ENCODE data around the gene HMCN1.

Gene HMCN1

DNA sequence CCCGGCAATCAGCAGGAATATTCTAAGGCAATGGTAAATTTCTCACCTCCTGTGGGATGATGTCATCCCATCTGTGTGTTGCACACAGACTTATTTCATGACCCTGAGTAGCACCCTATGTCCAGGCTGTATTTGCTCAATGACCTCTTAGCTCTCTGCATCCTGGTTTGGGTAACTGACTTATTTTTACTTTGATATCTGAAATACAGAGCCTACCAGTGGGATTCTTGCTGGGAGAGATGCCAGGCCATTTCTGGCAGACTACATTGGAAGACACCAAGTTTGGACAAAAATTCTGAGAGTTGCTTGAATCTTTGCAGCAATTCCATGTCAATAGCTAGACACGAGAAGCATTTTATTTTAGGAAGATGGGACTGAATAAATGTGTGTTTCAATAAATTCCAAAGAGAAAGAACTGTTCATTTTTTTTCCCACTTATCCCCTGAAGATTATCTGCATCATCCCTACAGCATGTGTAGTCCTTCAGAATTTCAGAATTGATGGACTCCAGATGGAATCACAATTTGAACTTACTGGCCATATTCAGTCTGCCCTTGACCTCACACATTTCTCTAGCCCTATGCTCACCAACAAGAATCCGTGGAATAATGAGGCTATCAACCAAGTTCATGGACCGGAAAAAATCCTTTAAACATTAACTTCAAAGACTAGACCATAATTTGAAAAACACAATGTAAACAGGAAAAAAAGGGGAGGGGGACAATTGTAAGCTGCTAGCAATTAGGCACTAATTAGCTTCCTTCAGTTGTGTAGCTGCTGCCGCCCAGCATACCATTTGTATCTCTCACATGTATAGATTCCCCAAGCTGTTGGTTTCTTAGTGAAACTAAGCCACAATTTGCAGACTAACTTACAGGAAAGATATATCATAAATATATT, 226.5 kb downstream of the HMCN1 start:
- DNase-seq (ENCODE audit: low read depth in 2 of 3, low spot score in 2 of 3), result no peak

DNA sequence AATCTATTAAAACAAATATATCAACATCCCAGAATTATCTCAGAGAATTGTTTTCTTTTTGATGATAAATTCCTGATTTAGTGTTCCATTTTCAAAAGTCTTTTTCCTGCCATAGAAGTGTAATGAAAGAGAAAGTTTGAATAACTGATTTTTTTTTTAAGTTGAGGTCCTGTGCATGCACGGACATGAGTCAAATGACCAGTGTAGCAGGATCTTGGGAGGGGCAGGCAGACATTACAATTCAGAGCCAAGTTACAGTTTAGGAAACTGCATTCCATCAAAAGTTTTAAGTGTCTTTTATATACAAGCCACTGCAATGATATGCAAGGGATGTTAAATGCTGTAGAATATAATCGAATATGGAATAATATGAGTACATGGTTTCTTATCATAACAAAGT, 227.5 kb downstream of the HMCN1 start:
- no peak for DNase-seq (ENCODE audit: low read depth in 2 of 3, low spot score in 2 of 3)

DNA sequence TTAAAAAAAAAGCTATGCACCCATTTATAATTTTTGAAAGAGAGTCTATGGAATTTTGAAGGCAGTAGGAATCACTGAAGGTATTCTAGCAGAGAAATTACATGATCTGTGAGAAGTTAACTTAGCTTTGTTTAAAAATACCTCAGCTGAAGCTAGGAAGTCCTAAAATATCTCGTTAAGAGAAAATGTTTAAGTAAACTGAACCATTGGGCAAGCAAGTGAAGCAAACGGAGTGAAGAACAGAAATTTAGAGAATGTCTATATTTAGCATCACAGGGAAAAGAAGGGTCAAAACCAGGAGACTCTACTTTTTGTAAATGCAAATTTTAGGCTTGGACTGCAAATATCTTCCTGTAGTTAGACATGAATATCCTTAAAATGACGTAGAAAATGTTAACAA, 230.8 kb downstream of the HMCN1 start:
- DNase-seq (ENCODE audit: low read depth in 2 of 3, low spot score in 2 of 3), result no peak

DNA sequence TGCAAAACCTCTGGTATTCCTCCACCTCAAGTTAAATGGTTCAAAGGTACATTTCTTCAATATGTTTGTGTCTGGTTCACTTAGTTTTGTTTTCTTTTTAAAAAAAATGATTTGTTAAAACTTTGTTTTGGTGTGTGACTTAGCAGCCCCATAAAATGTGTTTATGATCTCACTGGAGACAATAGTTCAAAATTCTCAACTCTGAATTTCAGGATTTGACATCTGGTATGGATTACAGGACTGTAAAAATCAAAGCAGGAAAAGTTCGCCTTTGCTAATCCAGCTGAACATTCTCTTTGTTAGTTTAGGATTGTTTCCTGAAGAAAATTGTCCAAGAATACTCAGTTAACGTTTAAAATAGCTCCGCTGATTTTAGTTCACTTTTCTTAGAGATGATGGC, 231.7 kb downstream of the HMCN1 start:
- no peak for DNase-seq (ENCODE audit: low read depth in 2 of 3, low spot score in 2 of 3)

DNA sequence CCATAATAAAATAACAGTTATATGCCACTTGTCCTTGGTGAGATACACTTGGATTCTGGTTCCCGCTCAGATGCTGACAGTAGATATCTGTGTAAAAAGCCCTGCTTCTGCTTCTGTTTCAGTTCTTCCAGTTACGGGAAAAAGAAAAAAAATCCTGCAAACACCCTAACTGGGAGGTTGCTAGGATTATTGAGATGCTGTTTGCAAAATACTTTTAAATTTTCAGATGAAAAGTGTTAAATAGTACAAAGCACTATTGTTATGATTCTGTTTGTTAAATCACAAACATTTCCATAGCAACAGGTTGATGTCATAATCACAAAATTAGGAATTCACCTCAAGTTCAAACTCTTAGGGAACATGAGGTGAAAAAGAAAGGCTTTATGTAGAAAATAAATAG, 232.3 kb downstream of the HMCN1 start:
- DNase-seq (ENCODE audit: low read depth in 2 of 3, low spot score in 2 of 3), result no peak

DNA sequence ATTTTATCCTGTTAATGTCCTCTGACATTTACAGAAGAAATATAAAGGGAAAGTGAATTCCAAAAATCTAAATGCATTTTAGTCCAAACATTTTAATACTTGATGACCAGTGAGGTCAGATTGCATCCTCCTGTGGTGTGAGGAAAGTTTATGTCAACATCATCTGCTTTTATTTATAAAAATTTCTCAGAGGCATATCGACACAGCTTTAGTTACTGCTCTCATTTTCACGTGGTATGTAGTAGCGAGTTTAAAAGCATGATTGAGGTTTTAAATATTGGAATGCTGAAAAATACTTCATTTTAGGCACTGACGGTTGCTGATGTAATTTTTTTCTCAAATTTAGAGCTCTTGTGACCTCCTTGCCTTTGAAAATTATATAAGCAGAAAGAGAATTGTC, 234.8 kb downstream of the HMCN1 start:
- no peak for DNase-seq (ENCODE audit: low read depth in 2 of 3, low spot score in 2 of 3)

DNA sequence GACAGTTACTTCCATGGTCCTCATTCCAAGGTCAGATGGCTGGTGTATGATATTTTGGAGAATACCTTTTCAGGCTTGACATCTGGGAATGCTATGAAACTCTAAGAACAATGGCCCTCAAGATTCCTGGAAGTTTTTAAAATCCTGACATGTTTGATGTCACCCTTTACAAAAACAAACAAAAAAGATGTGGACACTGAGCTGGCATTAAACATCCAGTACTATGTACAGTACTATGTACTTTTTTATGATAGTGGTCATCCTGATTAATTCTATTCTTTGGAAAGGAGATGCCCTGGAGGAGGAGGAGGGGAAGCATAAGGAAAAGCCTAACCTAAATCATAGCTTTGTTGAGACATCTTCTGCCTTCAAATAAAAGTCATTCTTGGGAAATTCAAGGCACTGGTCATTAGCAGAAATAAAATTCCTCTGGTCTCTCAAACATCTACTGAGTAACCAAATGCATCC, 235.4 kb downstream of the HMCN1 start:
- no peak for DNase-seq (ENCODE audit: low read depth in 2 of 3, low spot score in 2 of 3)

DNA sequence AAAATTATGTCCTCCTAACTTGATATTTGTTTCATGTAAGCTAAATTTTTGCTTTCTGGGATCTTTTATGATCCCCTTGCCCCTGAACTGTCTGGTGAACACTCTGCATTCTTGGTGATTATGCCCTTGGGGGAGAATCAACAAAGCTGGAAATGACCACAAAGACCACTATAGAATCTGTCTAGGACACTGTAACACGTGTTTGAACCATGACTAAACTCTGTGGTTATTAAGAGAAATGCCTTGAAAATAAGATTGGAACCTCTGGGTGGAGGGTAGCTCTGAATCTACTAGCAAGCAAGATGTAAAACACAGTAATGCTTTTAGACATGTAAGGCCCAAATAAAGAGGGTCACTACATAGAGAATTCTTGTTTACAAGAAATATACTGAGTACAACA, 237.5 kb downstream of the HMCN1 start:
- no peak for DNase-seq (ENCODE audit: low read depth in 2 of 3, low spot score in 2 of 3)

DNA sequence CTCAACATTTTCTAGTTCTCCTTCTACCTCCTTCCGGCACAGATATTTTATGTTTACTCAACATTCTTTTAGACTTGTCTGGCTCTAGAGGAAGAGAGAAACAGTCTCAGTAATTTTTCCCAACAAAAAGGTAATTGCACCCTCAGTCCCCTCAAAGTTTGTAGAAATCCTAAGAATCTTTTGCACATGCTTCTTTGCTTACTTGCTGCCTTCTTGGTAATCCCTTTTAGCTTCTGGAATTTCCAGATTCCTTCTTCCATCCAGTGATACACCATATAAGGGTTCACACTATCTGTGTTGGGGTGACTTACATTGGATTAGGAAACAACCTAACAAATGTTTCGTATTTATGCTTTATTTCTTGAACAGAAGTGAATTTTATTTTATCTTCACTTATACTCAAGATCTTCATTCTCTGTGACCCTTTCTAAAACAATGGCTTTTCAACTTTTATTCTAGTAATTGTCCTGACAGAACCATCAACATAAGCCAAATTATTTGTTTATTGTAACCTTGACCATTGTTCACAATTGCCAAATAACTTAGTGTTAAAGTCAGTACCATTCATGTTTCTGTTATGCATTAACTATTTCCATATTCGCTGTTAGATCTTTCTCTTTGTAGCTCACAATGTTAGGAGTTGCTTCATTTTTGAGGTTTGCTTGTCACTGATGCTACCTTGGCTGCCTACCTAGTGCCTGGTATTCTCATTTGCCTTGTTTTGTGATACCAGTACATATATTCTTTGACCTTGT, 238.1 kb downstream of the HMCN1 start:
- DNase-seq (ENCODE audit: low read depth in 2 of 3, low spot score in 2 of 3), result no peak

DNA sequence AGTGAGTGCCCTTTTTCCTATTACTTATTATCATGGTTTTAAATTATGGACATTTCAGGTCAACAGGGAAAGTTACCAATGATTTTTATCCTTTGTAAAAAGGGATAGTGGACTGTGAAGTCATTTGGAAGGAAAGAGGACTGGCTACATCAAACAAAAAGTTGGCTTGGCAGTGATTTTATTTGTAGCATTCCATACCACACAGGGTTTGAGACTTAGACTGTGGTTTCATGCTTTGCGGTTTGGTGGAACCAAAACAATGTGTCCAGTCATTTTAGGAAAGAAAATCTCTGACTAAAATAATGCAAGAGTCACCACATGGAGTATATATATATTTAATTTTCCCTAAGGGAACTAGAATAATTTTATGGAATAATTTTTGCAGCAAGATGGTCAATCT, 239.5 kb downstream of the HMCN1 start:
- DNase-seq (ENCODE audit: low read depth in 2 of 3, low spot score in 2 of 3), result no peak

DNA sequence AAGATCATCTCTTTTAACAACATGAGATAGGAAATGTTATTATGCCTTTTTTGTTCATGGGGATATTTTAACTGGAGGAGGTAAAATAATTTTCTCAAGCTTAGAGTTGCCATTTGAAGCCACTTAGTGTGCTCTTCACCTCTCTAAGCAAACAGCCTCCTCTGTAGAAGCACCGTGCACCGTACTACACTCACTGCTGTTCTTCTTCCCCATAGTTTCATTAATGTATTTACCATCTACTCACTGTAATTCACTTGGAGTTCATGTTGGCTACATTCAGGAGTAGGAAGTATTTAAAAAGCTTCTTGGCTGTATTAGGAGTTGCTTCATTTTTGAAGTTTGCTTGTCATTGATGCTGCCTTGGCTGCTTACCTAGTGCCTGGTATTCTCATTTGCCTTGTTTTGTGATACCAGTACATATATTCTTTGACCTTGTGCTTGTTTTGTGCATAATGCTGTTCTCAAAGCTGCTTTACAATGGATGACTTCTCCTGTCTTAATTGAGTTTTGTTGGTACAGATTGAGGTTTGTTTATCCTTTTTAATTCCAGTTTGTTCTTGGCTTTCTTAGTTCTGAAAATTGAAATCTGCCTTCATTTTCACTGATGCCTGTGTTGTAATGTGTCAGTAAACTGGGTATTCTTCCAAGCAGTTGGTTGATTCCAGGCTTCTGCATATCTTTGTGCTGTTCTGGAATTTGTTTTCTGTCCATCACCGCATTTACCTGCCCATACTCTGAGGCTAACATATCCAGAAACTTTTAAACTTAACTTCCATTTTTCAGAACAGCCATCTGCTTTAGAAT, 240.4 kb downstream of the HMCN1 start:
- no peak for DNase-seq (ENCODE audit: low read depth in 2 of 3, low spot score in 2 of 3)

DNA sequence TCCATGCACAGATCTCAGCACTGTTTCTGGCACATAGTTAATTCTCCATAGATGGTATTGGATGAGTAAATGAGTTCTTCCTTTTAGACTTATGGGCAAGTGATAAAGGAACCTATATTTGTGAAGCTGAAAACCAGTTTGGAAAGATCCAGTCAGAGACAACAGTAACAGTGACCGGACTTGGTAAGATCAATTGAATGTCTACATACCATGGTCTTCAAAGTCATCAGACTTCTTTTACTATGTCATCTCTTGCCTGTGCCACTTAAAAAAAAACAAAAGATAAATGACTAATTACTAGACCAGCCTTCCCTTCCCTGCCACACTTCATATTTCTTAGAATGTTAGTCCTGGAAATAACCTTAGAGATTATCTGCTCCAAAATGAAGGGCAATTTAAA, 246.7 kb downstream of the HMCN1 start:
- DNase-seq (ENCODE audit: low read depth in 2 of 3, low spot score in 2 of 3), result no peak

DNA sequence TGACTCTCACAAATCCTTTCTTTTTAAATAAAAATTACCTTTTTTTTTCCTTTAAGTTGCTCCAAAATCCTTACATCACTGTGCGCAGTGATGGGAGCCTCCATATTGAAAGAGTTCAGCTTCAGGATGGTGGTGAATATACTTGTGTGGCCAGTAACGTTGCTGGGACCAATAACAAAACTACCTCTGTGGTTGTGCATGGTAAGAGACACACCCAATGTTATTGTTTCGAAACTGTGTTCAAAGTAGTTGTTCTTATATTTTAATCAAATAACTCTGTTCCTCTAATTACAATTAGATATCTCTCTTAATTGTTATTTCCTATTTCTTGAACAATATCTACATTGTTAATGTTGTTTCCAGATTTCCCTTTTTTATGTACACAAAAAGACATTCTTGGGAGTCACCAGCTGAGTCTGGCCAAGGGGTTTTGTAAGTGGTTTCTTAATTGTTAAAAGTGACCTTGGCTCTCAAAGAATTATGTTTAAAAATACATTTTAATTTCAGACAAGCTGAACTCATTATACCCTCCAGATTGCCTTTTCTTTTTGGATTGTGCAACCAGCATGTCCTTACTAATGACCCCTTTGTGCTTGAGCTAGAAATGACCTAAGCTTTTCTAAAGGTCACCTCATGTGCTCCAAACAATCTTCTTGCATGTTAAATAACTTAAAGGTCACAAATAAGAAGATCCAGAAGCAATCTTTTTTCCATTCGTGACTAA, 250.1 kb downstream of the HMCN1 start:
- no peak for DNase-seq (ENCODE audit: low read depth in 2 of 3, low spot score in 2 of 3)

DNA sequence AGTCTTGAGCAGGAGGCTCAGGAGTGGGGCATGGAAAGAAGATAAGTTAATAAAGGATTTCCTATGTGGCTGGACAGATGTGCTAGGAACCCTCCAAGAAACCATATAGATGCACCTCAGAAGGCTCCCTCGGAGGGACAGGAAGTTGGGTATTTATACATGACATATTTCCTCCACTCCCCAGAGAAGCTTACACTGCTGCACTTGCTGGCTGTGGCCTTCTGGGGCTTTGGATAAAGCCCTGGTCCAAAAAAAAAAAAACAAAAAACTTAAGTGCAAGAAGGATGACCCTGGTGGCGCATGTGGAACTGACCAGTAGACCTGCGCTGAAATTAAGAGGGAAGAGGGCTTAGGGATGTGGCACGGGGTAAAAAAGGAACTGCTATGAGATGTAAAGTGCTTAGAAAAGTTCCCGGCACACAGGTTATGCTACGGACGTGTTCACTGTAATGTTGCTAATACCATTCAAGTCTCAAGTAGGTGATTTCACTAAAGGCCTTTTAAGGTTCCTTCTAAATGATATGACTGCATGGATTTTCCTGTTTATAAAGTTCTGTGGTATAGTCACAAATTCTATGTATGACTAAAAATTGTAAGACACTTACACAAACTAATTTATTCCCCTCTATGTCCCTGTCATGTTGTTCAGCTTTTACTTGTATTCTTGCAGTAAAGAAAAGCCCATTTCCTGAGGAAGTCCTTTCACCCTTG, 253.6 kb downstream of the HMCN1 start:
- no peak for DNase-seq (ENCODE audit: low read depth in 2 of 3, low spot score in 2 of 3)

DNA sequence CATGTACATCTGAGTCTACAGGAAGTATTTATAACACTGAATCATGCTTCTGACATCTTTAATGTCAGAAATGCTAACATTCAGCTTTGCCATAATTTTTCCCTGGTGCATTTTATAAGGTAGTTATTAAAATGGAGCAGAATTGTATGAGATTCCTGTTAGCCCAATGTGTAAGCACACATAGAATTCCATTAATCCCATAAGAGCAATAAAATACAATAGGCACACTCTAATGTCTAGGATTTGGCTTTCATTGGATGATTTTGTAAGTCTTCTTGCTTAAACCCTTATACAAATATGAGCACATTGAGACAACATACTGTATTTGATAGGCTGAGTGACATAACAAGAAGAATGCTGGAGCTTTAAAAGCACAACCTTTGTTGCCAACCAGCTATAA, 256.4 kb downstream of the HMCN1 start:
- no peak for DNase-seq (ENCODE audit: low read depth in 2 of 3, low spot score in 2 of 3)

DNA sequence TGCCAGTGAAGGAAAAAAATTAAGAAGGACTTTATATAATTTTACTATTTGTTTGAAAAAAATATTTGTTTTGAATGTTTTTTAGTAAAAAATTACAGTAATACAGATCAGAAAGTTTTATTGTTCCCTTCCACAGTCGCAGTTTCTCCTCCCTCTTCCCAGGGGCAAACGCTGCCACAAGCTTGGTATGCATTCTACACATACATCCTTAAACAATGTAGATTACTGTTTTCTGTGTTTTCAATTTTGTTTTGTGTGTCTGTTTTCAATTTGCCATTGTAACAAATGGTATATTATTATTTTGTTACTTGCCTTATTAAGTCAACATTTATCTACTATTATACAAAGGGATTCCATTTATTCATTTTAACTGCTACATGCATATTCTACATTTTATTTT, 257.1 kb downstream of the HMCN1 start:
- no peak for DNase-seq (ENCODE audit: low read depth in 2 of 3, low spot score in 2 of 3)

DNA sequence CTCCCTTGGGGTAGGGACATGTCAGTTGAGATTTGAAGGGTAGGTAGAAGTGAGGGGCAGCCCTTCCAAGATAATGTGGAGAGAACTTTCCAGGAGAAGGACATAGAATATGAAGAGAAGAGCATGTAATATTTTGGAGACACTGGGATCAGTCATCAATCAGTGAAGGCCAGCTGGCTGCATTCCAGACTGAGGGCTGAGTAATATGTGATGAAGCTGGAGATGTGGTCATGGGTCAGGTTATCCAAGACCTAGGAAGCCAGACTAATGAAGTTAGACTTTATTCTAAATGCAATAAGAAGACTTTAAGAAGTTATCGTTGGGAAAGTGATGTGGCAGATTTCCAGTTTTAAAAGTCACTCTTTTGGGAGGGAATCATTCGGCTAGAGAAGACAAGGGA, 262.0 kb downstream of the HMCN1 start:
- DNase-seq (ENCODE audit: low read depth in 2 of 3, low spot score in 2 of 3), result no peak

DNA sequence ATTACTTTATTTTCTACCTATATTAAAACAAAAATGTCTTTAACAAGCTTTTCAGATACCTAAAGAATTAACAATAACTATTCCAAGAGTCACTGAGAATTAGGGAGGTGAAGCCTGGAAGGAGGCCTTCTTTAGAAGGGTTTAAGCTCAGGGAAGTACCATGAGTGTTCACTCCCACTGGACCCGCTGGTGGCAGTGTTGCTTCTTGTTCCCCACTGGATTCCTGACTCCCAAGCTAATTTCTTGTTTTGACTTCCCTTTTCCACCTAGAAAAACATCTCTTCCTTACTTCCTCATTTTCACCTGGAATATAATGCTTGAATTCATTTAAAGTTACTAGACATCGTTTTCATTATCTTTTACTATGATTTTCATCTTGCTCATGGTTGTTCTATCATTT, 264.2 kb downstream of the HMCN1 start:
- DNase-seq (ENCODE audit: low read depth in 2 of 3, low spot score in 2 of 3), result no peak

DNA sequence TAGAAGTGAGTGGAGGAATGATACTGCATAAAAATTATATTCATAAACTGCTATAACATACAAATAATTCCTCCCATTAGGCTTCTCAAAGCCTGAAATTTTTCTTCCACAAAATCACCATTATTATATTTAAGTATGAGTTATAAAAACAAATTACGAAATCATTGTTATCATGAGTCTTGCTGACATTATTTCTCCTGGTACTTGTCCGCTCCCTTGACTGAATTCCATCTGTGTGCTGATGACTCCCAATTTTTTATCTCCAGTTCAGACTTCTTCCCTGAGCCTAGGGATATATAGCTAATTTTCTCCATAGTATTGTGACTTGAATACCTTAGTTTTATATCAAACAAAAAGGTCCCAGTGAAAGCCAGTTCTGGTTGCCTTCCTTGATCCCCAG, 268.2 kb downstream of the HMCN1 start:
- no peak for DNase-seq (ENCODE audit: low read depth in 2 of 3, low spot score in 2 of 3)

DNA sequence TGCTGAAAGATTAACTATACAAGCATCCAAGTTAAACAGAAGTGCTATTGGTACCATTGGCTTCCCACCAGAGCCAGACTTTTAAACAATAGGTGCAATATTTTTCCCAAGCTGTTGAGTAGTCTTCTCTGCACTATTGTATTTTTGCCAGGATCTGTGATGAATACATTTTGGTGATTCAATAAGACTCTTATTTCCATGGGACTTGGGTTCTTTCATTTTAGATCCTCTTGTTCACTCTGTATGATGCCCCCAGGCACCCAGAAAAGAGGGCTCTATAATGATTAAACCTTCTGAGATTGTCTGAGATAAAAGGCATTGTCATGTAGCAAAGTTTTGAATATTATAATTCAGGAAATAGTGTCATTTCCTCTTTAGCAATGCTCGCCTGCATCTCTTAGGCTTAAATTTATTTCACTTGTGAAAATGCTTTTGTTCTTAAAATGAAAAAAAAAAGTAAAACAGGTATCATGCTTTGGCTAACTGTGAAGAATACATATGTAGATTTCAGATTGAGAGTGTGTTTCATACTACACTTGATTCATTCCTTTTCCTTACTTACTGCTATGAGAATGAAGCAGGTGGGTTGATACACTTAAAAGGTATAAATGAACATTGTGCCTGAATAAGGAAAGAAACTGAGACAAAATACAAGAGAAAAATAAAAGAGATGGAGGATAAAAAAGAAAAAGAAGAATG, 275.0 kb downstream of the HMCN1 start:
- DNase-seq (ENCODE audit: low read depth in 2 of 3, low spot score in 2 of 3), result no peak
